OCI-LY3 (cell line): Measurements from ENCODE around the gene BACH1.

Source experiments
- H2AFZ ChIP-seq: fragments of 200-600, 300-600 bp; shearing (Covaris generic); 2 replicates; pipeline ENCODE4 v1.6.0; 2014; ENCODE audit warnings: antibody characterized with exemption, low read depth, low read length
- H3K27ac ChIP-seq: fragments of 200-600, 300-600 bp; sonication (generic); 2 replicates; pipeline ENCODE4 v1.5.1; 2014; ENCODE audit warnings: mild to moderate bottlenecking, low read length, moderate library complexity, mixed read lengths
- H3K27me3 ChIP-seq: fragments of 200-600, 300-600 bp; sonication (generic); 2 replicates; pipeline ENCODE4 v1.6.1; 2014; ENCODE audit warnings: low read depth, low read length, mixed read lengths
- H3K36me3 ChIP-seq: fragments of 200-600, 300-600 bp; sonication (generic); replicated peaks from 2 replicates; pipeline ENCODE3; 2014; ENCODE audit warnings: low read depth, low read length, mixed read lengths
- H3K4me1 ChIP-seq: fragments of 300-600, 200-600 bp; sonication (generic); 2 replicates; pipeline ENCODE4 v1.6.1; 2014; ENCODE audit warnings: low read length, mixed read lengths
- H3K4me2 ChIP-seq: fragments of 200-600, 300-600 bp; sonication (generic); 2 replicates; pipeline ENCODE4 v1.6.1; 2014; ENCODE audit warnings: low read length, mixed read lengths
- H3K4me3 ChIP-seq: fragments of 300-600, 200-600 bp; sonication (generic); 2 replicates; pipeline ENCODE4 v1.5.1; 2014; ENCODE audit warnings: antibody characterized with exemption, mild to moderate bottlenecking, low read length, moderate library complexity
- H3K79me2 ChIP-seq: fragments of 300-600, 200-600 bp; shearing (Covaris generic); 2 replicates; pipeline ENCODE4 v1.6.1; 2014; ENCODE audit warnings: mild to moderate bottlenecking, low read length, mixed read lengths
- H3K9ac ChIP-seq: fragments of 300-600, 200-600 bp; shearing (Covaris generic); 2 replicates; pipeline ENCODE4 v1.6.0; 2014; ENCODE audit warnings: mild to moderate bottlenecking, low read length, moderate library complexity
- H3K9me3 ChIP-seq: fragments of 200-600, 300-600 bp; shearing (Covaris generic); 2 replicates; pipeline ENCODE4 v1.6.1; 2014; ENCODE audit warnings: low read length, mixed read lengths; ENCODE audit not compliant: insufficient read depth
- H4K20me1 ChIP-seq: fragments of 200-600, 300-600 bp; sonication (generic); 2 replicates; pipeline ENCODE4 v1.6.1; 2016; ENCODE audit warnings: low read length, mixed read lengths; ENCODE audit not compliant: insufficient read depth
- CTCF ChIP-seq: fragments of 200-600, 300-600 bp; sonication (generic); IDR thresholded peaks from 2 replicates; pipeline ENCODE4 v1.5.1; 2014; ENCODE audit warnings: antibody characterized with exemption, low read length, low read depth
- EZH2phosphoT487 ChIP-seq: fragments of 200-600 bp; shearing (Covaris generic); IDR thresholded peaks from 2 replicates; pipeline ENCODE4 v1.6.1; 2018; ENCODE audit warnings: antibody characterized with exemption, mixed run types, low read depth

The BACH1 gene

GRCh38 chr21:29305561-29305960 is 6.8 kb downstream of the BACH1 start:
- TF ChIP-seq EZH2phosphoT487, result no peak
- TF ChIP-seq CTCF, result no peak
- peaks cover 100% of the 10 kb centered on the region for H3K79me2 ChIP-seq

GRCh38 chr21:29306920-29307319 is 8.2 kb downstream of the BACH1 start:
- Histone ChIP-seq H3K79me2 (peaks cover 100% of the 10 kb centered on the region), H3K9me3 (no peaks in the 10 kb centered on the region), H3K27ac (no peak overlapping the region), H3K27me3 (no peaks in the 10 kb centered on the region), H3K4me1 (peaks cover 44% of the 10 kb centered on the region), H3K9ac (no peak overlapping the region), H3K4me3 (no peak overlapping the region), H4K20me1 (peaks cover 98% of the 10 kb centered on the region), H3K36me3 (peaks cover 24% of the 10 kb centered on the region), H2AFZ (no peak overlapping the region), H3K4me2 (no peak overlapping the region)
- no peak for TF ChIP-seq CTCF
- TF ChIP-seq EZH2phosphoT487, result no peak

More at GRCh38 chr21:29305561-29305960, 6.8 kb downstream of the BACH1 start:
- Histone ChIP-seq H3K4me1 (peaks cover 56% of the 10 kb centered on the region), H3K4me3 (no peak overlapping the region), H4K20me1 (peaks cover 97% of the 10 kb centered on the region), H3K27ac (no peak overlapping the region), H3K36me3 (peaks cover 15% of the 10 kb centered on the region), H2AFZ (no peak overlapping the region), H3K9me3 (no peaks in the 10 kb centered on the region), H3K9ac (no peak overlapping the region), H3K27me3 (no peaks in the 10 kb centered on the region), H3K4me2 (no peak overlapping the region)

- Histone ChIP-seq H3K27ac (no peak overlapping the region), H3K4me1 (peaks cover 34% of the 10 kb centered on the region)
These were observed 9.2 kb downstream of the BACH1 start for GRCh38 chr21:29307718-29308455.

DNA sequence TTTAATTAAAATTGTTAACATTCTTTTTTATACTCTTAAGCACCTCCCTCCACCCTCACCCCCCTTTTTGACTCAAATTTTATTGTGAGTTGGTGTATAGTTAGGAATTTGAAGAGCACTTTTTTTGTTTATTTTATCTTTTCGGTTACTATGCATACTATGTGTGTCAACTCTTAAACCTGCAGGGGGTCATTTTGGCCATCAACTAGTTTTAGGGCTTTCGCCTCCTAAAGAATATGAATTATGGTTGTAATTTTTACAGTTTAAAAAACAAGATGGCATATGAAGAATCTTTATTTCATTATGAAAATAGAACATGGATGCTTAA is 9.7 kb downstream of the BACH1 start:
- peaks cover 98% of the 10 kb centered on the region for H4K20me1 ChIP-seq
- no peak overlapping the region for H3K9ac ChIP-seq
- H3K4me2 ChIP-seq, result no peak overlapping the region
- no peaks in the 10 kb centered on the region for H3K27me3 ChIP-seq
- H2AFZ ChIP-seq, result no peak overlapping the region
- TF ChIP-seq CTCF (no peak), EZH2phosphoT487 (no peak)
- H3K36me3 ChIP-seq, result peaks cover 31% of the 10 kb centered on the region
- peaks cover 100% of the 10 kb centered on the region for H3K79me2 ChIP-seq
- no peaks in the 10 kb centered on the region for H3K9me3 ChIP-seq
- H3K4me3 ChIP-seq, result no peak overlapping the region
- H3K27ac ChIP-seq, result no peak overlapping the region
- peaks cover 29% of the 10 kb centered on the region for H3K4me1 ChIP-seq

More at GRCh38 chr21:29307718-29308455, 9.2 kb downstream of the BACH1 start:
- Histone ChIP-seq H3K4me2 (peak overlapping the region; percentile 28; the same call in 1 of the 2 replicates), H3K79me2 (peaks cover 100% of the 10 kb centered on the region), H3K4me3 (no peak overlapping the region), H3K36me3 (peaks cover 26% of the 10 kb centered on the region), H3K9ac (no peak overlapping the region), H3K27me3 (no peaks in the 10 kb centered on the region), H2AFZ (no peak overlapping the region), H3K9me3 (no peaks in the 10 kb centered on the region), H4K20me1 (peaks cover 98% of the 10 kb centered on the region)
- TF ChIP-seq CTCF (no peak), EZH2phosphoT487 (no peak)
